DND-41 (cell line): ENCODE measurements around the gene XRCC5.

ENCODE experiments used
- CTCF ChIP-seq: IDR thresholded peaks from 2 replicates; pipeline ENCODE4 v1.5.1; 2012; ENCODE audit warnings: borderline replicate concordance, low read length, moderate library complexity, mild to moderate bottlenecking; ENCODE audit not compliant: poor library complexity, severe bottlenecking; ENCODE audit errors: extremely low read depth
- EZH2 ChIP-seq: IDR thresholded peaks from 3 replicates; pipeline ENCODE4 v1.6.1; 2012; ENCODE audit warnings: borderline replicate concordance, low read depth, mild to moderate bottlenecking, moderate library complexity, low read length, inconsistent platforms; ENCODE audit not compliant: severe bottlenecking

GRCh38 chr2:216205486-216205885 lies 96.3 kb downstream of the XRCC5 start:
- TF ChIP-seq CTCF (no peak), EZH2 (no peak)
